Kidney (tissue), 14 donors: Measurements from ENCODE around the gene ZNF324B. TPM values are rescaled to one million over a fixed set of nuclear protein-coding genes. Genes with fewer than 3 reads are reported as not detected.

Source experiments
- DNase-seq, 5 donors: peaks; one replicate each; pipeline ENCODE4 v3.0.0-alpha.2; 2013 to 2020
- FAIRE-seq: peaks from 2 replicates; lab custom pipeline; 2012; peaks lifted over from hg19 to GRCh38; lab: Jason Lieb, UNC
- H3K27ac ChIP-seq, 2 donors: one replicate each; pipeline ENCODE4 v1.7.0; 2013; ENCODE audit warnings: low read depth in 2 of 2, low read length in 2 of 2, inconsistent platforms in 1 of 2
- H3K27me3 ChIP-seq: one replicate; pipeline ENCODE4 v1.7.1; 2013; ENCODE audit warnings: low read length, inconsistent platforms; ENCODE audit not compliant: control insufficient read depth, insufficient read depth
- H3K36me3 ChIP-seq, 3 donors: one replicate each; pipeline versions ENCODE4 v1.7.0 to v1.7.1; 2013; ENCODE audit warnings: low read length in 3 of 3, control low read depth in 1 of 3, inconsistent platforms in 1 of 3; ENCODE audit not compliant: insufficient read depth in 3 of 3, control insufficient read depth in 2 of 3
- H3K4me1 ChIP-seq, 3 donors: one replicate each; pipeline versions ENCODE4 v1.7.0 to v1.7.1; 2013; ENCODE audit warnings: low read length in 3 of 3, inconsistent platforms in 1 of 3, low read depth in 1 of 3; ENCODE audit not compliant: control insufficient read depth in 2 of 3, insufficient read depth in 2 of 3
- H3K4me3 ChIP-seq, 3 donors: one replicate each; pipeline versions ENCODE4 v1.7.0 to v1.8.1; 2013; ENCODE audit warnings: low read length in 3 of 3, control low read depth in 1 of 3, inconsistent platforms in 1 of 3
- H3K9ac ChIP-seq, 3 donors: one replicate each; pipeline versions ENCODE4 v1.7.0 to v1.7.1; 2013; ENCODE audit warnings: low read length in 3 of 3, control low read depth in 1 of 3, inconsistent platforms in 1 of 3
- H3K9me3 ChIP-seq, 3 donors: one replicate each; pipeline versions ENCODE4 v1.7.0 to v1.7.1; 2013; ENCODE audit warnings: low read length in 3 of 3, control low read depth in 1 of 3, inconsistent platforms in 1 of 3; ENCODE audit not compliant: control insufficient read depth in 2 of 3, insufficient read depth in 1 of 3
- CTCF ChIP-seq: IDR thresholded peaks from 3 replicates; pipeline ENCODE4 v1.5.1; 2012; ENCODE audit warnings: mild to moderate bottlenecking, moderate library complexity, borderline replicate concordance; ENCODE audit not compliant: insufficient read depth; ENCODE audit errors: extremely low read depth
- intact Hi-C: fragments of 100-400 bp; cut with DNase I; formaldehyde crosslinking; loops from one replicate; pipeline ENCODE4 v1.11.1; 2022
- polyA plus RNA-seq: library from polyadenylated mRNA; stranded (reverse); fragments of 350-450 nt; fragmentation: Illumina TruSeq; extraction: RNeasy Lipid Tissue Mini Kit (QIAGEN cat#74804); gene quantifications from one replicate; pipeline ENCODE4 v1.2.3, GENCODE V29; 2014; ENCODE audit warnings: low read depth, low replicate concordance; ENCODE audit not compliant: insufficient read depth
- total RNA-seq: library from RNA; stranded (reverse); fragmentation: NEBNext Ultra II Directional; extraction: Animal tissue kit (Norgen Biotek cat#: 25700); gene quantifications from one replicate; pipeline ENCODE4 v1.2.1, GENCODE V29; 2021
- donor health status: control.
- donor health status: control.
- donor health status: control.
- donor health status: control.
- donor health status: control.
- donor health status: DM: yes; HTN: yes; CAD: no.
- donor health status: Normal renal cell carcinoma (clear cell type).

Gene ZNF324B
- total and polyA plus RNA-seq, 2 donors from 2014 or later = 3.4 to 9.9 TPM

- Histone ChIP-seq H3K4me1 (peaks cover 0 to 12% (median 9%) of the 10 kb centered on the region in 3 donors), H3K27me3 (no peaks in the 10 kb centered on the region), H3K4me3 (no peak overlapping the region), H3K9me3 (no peaks in the 10 kb centered on the region), H3K27ac (no peak overlapping the region), H3K9ac (no peak overlapping the region), H3K36me3 (peaks cover 0 to 7% (median 4%) of the 10 kb centered on the region in 3 donors)
- DNase-seq = no peak
- TF ChIP-seq CTCF = no peak
- no peak for FAIRE-seq
- intact Hi-C loops = no loop called here
Measured at GRCh38 chr19:58471736-58472135, 20.3 kb downstream of the ZNF324B start.

GRCh38 chr19:58473775-58474174 lies 22.4 kb downstream of the ZNF324B start:
- TF ChIP-seq CTCF = no peak
- no peak for FAIRE-seq
- no peak overlapping the region for H3K9ac ChIP-seq
- H3K27ac ChIP-seq = no peak overlapping the region
- no peak for DNase-seq
- no peaks in the 10 kb centered on the region for H3K27me3 ChIP-seq
- intact Hi-C loops = no loop called here
- peaks cover 0 to 11% (median 5%) of the 10 kb centered on the region in 3 donors for H3K36me3 ChIP-seq
- H3K4me3 ChIP-seq = no peak overlapping the region
- no peaks in the 10 kb centered on the region for H3K9me3 ChIP-seq
- peaks cover 0 to 12% (median 11%) of the 10 kb centered on the region in 3 donors for H3K4me1 ChIP-seq

GRCh38 chr19:58474291-58474996 lies 23.0 kb downstream of the ZNF324B start:
- Histone ChIP-seq H3K4me1 (peaks cover 0 to 12% (median 11%) of the 10 kb centered on the region in 3 donors), H3K4me3 (peak overlapping the region in 1 of 3 donors; percentile 89), H3K36me3 (peaks cover 0 to 8% (median 5%) of the 10 kb centered on the region in 3 donors), H3K27ac (no peak overlapping the region), H3K9ac (peak overlapping the region in 1 of 3 donors; percentile 77), H3K9me3 (no peaks in the 10 kb centered on the region), H3K27me3 (no peaks in the 10 kb centered on the region)
- intact Hi-C loops = no loop called here
- DNase-seq (no peak), FAIRE-seq (no peak)
- no peak for TF ChIP-seq CTCF
